HG03280 (cell line): Measurements from ENCODE around the gene DYNLL2.
"Not testable (repeated sequence)": the region's sequence is repeated elsewhere in the genome, so short reads cannot be mapped to it uniquely, and the experiment has no call there.

Experiments used
- ATAC-seq: cut with Tn5 transposase; IDR thresholded peaks from one replicate; pipeline ENCODE4 v1.9.1; 2021; ENCODE audit warnings: mild to moderate bottlenecking, moderate library complexity; ENCODE audit not compliant: unreplicated experiment

The DYNLL2 gene

GRCh38 chr17:58072862-58073261 is 10.4 kb upstream of the DYNLL2 start:
- ATAC-seq: no peak

DNA sequence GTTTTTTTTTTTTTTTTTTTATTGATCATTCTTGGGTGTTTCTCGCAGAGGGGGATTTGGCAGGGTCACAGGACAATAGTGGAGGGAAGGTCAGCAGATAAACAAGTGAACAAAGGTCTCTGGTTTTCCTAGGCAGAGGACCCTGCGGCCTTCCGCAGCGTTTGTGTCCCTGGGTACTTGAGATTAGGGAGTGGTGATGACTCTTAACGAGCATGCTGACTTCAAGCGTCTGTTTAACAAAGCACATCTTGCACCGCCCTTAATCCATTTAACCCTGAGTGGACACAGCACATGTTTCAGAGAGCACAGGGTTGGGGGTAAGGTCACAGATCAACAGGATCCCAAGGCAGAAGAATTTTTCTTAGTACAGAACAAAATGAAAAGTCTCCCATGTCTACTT is 10.0 kb upstream of the DYNLL2 start:
- not testable (repeated sequence) for ATAC-seq

DNA sequence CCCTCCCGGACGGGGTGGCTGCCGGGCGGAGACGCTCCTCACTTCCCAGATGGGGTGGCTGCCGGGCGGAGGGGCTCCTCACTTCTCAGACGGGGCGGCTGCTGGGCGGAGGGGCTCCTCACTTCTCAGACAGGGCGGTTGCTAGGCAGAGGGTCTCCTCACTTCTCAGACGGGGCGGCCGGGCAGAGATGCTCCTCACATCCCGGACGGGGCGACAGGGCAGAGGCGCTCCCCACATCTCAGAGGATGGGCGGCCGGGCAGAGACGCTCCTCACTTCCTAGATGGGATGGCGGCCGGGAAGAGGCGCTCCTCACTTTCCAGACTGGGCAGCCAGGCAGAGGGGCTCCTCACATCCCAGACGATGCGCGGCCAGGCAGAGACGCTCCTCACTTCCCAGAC is 8.8 kb upstream of the DYNLL2 start:
- not testable (repeated sequence) for ATAC-seq

DNA sequence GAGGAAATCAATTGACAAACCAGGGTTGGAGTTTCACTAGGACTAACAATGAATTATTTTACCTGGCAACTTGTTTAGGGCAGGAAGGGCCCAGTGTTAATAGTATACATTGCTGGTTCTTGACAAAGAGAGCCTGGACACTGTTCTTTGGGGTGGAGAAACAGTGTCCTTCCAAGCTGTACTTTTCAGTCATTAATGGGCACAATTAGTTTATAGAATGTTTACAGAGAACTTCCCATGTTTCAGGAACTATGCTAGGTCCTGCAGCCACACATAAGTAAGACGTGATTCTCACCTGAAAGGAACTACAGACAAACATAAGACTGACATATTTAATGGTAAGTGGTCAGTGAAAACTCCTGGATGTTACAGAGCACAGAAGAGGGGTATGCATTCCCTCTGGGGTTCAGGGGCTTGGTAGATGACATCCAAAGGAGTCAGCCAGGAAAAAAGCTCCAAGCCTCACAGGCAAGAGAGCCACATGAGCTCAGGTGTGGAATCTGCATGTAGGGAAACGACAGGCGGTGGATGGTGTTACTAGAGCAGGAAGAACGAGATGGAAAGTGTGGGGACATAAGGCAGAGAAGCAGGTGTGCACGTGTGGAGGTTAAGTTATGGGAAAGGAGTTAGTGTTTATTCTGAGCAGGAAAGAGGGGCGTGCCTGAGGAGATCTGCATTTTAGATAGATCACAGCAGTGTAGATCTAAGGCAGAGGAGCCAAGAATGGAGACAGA is 3.8 kb upstream of the DYNLL2 start:
- ATAC-seq: no peak

GRCh38 chr17:58081646-58082340 is 1.4 kb upstream of the DYNLL2 start:
- no peak for ATAC-seq

GRCh38 chr17:58082341-58082869 is 814 bp upstream of the DYNLL2 start:
- ATAC-seq: no peak

GRCh38 chr17:58083491-58084316 is 485 bp downstream of the DYNLL2 start:
- ATAC-seq: peak; percentile 50

- no peak for ATAC-seq
Observed at GRCh38 chr17:58084317-58084981, 1.2 kb downstream of the DYNLL2 start.

DNA sequence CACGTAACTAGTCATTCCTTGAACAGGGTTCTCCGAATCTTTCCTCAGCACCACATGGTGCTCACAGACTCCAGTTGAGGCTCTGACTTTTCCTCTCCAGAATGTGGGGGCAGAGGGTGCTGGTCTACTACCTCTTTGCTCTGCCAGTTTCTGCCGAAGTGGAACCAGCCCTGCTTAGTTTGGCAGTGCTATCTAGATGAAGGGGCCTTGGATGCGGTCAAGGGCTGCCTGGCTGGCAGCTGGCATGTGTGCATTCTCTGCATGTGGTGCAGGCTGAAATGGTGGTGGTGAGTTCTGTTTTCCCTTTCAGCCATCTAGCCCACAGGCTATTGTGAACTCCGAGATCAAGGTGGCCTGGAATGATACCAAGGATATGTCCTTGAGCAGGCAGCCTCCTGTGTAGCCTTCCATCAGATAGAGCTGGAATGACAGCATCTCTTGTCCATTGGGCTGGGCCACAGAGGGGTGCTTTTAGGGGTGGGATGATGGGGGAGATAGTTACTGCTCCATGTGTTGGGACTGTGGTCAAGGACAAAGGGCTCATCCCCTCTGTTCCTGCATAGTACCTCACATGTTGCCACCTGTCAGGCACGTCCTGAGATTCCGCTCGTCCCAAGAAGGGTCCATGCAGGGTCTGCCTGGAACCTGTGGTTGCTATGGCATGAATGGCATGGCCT is 2.0 kb downstream of the DYNLL2 start:
- no peak for ATAC-seq

GRCh38 chr17:58086953-58087352 is 3.7 kb downstream of the DYNLL2 start:
- ATAC-seq: no peak

DNA sequence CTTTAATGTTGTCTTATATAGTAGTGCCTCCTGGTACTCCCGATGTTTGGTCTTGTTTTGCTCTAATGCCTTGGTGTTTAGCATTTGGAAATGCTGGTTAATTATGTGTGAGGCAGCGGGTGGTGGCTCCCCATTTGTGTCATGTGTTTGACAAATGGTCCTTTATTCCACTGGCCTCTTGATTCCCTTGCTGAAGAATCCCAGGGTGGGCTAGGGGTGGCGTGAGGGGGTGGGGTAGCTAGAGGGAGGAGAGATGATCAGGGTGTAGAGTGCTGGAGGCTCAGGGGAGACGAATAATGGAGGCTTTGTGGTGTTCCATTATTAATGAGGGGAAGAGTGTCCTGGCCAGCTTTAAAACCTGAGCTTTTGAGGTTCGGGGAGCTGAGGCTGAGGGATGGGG is 5.4 kb downstream of the DYNLL2 start:
- ATAC-seq: no peak

DNA sequence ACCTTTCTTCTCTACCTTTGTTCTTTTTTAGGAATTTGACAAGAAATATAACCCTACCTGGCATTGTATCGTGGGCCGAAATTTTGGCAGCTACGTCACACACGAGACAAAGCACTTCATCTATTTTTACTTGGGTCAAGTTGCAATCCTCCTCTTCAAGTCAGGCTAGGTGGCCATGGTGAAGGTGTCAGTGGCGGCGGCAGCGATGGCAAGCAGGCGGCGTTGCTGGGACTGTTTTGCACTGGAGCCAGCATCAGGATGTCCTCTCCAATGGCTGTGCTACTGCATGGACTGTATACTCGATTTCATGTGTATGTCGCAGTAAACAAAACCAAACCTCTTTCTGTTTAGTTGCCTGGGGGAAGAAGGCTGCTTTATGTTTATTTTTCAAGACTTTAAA is 5.9 kb downstream of the DYNLL2 start:
- ATAC-seq: no peak

DNA sequence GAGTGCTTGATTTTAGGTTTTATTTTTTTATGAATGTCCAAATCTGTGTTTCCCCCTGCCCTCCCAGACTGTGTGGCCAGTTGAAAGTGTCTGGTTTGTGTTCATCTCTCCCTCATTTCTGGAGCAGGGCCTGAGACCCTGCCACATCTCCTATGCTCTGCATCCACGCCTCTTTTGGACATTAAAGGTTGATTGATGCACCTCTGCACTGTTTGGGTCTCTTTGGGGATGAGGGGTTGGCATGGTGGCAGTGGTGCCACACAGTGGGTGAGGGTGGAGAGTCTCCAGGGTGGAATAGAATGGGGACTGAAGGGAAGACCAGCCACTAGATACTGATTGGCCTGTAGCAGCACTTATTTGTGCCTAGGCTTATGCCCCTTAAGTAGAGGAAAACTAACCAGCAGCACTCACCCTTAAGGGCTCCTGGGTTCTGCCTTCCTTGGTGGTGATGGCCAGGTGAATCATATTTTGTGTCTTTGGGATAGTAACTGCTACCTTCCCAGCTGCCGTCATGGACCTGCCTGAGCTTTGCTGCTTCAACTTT is 7.9 kb downstream of the DYNLL2 start:
- no peak for ATAC-seq

DNA sequence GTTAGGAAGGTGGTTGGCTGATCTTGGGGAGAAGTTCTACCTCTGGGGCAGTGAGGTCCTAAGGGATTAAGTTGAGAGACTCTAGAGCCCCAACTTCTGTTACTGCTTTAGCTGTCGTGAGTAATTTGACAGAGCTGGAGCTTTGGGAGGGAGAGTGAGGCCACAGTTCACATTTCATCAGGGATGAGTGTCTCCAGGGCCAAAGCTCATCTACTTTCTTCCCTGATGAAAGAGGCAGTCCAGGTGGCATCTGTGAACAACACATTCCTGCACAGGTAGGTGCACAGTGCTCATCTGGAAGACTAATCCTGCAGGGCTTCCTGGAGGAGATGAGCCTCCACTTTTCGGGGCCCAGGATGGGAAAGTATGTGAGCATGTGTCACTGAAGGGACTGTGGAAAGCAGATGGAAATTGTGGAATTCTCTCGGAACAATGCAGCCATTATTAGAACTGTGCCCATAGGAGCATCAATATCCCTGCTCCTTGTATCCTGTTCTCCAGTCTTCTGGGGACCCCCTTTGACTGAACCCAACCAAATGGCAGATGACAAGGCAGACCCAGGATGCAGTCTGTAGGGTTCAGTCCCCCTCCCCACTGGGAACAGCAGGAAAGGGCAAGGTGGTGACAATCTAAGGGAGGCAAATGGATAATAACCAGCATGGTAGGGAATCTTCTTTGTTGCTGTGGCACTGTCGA is 9.0 kb downstream of the DYNLL2 start:
- ATAC-seq: no peak

GRCh38 chr17:58092797-58093385 is 9.7 kb downstream of the DYNLL2 start:
- no peak for ATAC-seq

DNA sequence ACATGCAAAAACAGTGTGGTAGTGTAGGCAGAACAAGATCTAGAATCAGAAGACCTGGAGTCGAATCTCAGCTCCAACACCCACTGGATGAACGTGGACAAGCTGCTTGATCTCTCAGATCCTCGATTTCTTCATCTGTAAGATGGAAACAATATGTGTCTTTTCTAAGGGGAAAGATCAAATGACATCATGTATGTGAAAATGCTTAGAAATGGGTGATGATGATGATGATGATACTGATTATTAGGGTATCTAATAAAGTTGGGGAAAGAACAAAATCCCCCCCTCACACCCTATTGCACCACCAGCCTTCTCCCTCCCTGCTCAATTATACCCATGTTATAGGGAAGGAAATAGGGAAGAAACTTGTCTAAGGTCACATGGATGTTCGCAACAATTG is 10.9 kb downstream of the DYNLL2 start:
- no peak for ATAC-seq

DNA sequence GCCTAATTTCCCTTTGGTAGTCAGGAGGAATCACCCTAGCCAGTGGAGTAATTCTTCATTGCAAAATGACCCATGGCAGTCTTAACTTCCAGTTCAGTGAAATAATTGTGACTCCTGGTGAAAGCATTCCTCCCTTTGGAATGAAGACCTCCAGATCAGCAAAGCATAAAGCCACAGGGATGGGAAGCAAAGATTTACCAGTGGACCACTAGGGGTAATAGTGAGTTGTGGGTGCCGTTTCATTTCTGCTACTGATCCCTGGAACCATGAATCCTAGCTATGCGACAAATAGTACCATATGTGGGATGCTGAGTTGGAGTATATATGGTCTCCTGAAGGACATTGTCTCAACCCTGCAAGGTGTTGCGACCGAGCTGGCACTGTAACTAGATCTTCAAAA is 13.7 kb downstream of the DYNLL2 start:
- no peak for ATAC-seq

- no peak for ATAC-seq
Observed at GRCh38 chr17:58097384-58098088, 14.3 kb downstream of the DYNLL2 start.
